Measurements from ENCODE around the gene DIPK1A.
A peak's percentile ranks its signal among the peaks of the same experiment; 100 is the strongest.

Gene DIPK1A

GRCh38 chr1:92931691-92932090, 29.6 kb downstream of the DIPK1A start:
- Histone ChIP-seq H3K36me3 (ENCODE audit: control insufficient read depth, insufficient read depth, low read length, severe bottlenecking) (no peaks in the 10 kb centered on the region), H3K9me3 (ENCODE audit: control insufficient read depth, low read length) (no peaks in the 10 kb centered on the region), H3K27me3 (replicated peaks; ENCODE audit: control insufficient read depth, insufficient read depth, low read length) (no peaks in the 10 kb centered on the region), H3K4me1 (ENCODE audit: control insufficient read depth, insufficient read depth, low read length) (peaks cover 30% of the 10 kb centered on the region), H3K9ac (ENCODE audit: low read length) (no peak overlapping the region), H3K4me3 (ENCODE audit: low read length) (no peak overlapping the region)
- no peak for DNase-seq (ENCODE audit: low read depth)

GRCh38 chr1:92929461-92929860, 31.8 kb downstream of the DIPK1A start:
- Histone ChIP-seq H3K4me3 (ENCODE audit: low read length) (no peak overlapping the region), H3K9me3 (ENCODE audit: control insufficient read depth, low read length) (no peaks in the 10 kb centered on the region), H3K4me1 (ENCODE audit: control insufficient read depth, insufficient read depth, low read length) (peaks cover 15% of the 10 kb centered on the region), H3K9ac (ENCODE audit: low read length) (no peak overlapping the region), H3K36me3 (ENCODE audit: control insufficient read depth, insufficient read depth, low read length, severe bottlenecking) (no peaks in the 10 kb centered on the region), H3K27me3 (replicated peaks; ENCODE audit: control insufficient read depth, insufficient read depth, low read length) (no peaks in the 10 kb centered on the region)
- no peak for DNase-seq (ENCODE audit: low read depth)

GRCh38 chr1:92927870-92928269, 33.4 kb downstream of the DIPK1A start:
- H3K9me3 ChIP-seq (ENCODE audit: control insufficient read depth, low read length): no peaks in the 10 kb centered on the region
- H3K4me1 ChIP-seq (ENCODE audit: control insufficient read depth, insufficient read depth, low read length): peaks cover 7% of the 10 kb centered on the region
- DNase-seq (ENCODE audit: low read depth): no peak
- H3K27me3 ChIP-seq (replicated peaks; ENCODE audit: control insufficient read depth, insufficient read depth, low read length): no peaks in the 10 kb centered on the region
- no peak overlapping the region for H3K4me3 ChIP-seq (ENCODE audit: low read length)
- H3K36me3 ChIP-seq (ENCODE audit: control insufficient read depth, insufficient read depth, low read length, severe bottlenecking): no peaks in the 10 kb centered on the region
- H3K9ac ChIP-seq (ENCODE audit: low read length): no peak overlapping the region

GRCh38 chr1:92926873-92927272, 34.4 kb downstream of the DIPK1A start:
- Histone ChIP-seq H3K27me3 (replicated peaks; ENCODE audit: control insufficient read depth, insufficient read depth, low read length) (no peaks in the 10 kb centered on the region), H3K9me3 (ENCODE audit: control insufficient read depth, low read length) (no peaks in the 10 kb centered on the region), H3K9ac (ENCODE audit: low read length) (no peak overlapping the region), H3K36me3 (ENCODE audit: control insufficient read depth, insufficient read depth, low read length, severe bottlenecking) (no peaks in the 10 kb centered on the region), H3K4me1 (ENCODE audit: control insufficient read depth, insufficient read depth, low read length) (peaks cover 17% of the 10 kb centered on the region), H3K4me3 (ENCODE audit: low read length) (no peak overlapping the region)
- no peak for DNase-seq (ENCODE audit: low read depth)

GRCh38 chr1:92924501-92924900, 36.8 kb downstream of the DIPK1A start:
- Histone ChIP-seq H3K27me3 (replicated peaks; ENCODE audit: control insufficient read depth, insufficient read depth, low read length) (no peaks in the 10 kb centered on the region), H3K36me3 (ENCODE audit: control insufficient read depth, insufficient read depth, low read length, severe bottlenecking) (no peaks in the 10 kb centered on the region), H3K9me3 (ENCODE audit: control insufficient read depth, low read length) (no peaks in the 10 kb centered on the region), H3K9ac (ENCODE audit: low read length) (no peak overlapping the region), H3K4me1 (ENCODE audit: control insufficient read depth, insufficient read depth, low read length) (peaks cover 31% of the 10 kb centered on the region), H3K4me3 (ENCODE audit: low read length) (no peak overlapping the region)
- no peak for DNase-seq (ENCODE audit: low read depth)

GRCh38 chr1:92923664-92924063, 37.6 kb downstream of the DIPK1A start:
- peak overlapping the region; percentile 73 for H3K9ac ChIP-seq (ENCODE audit: low read length)
- no peaks in the 10 kb centered on the region for H3K9me3 ChIP-seq (ENCODE audit: control insufficient read depth, low read length)
- peak overlapping the region; percentile 74 for H3K4me3 ChIP-seq (ENCODE audit: low read length)
- peak; percentile 50 for DNase-seq (ENCODE audit: low read depth)
- peaks cover 31% of the 10 kb centered on the region for H3K4me1 ChIP-seq (ENCODE audit: control insufficient read depth, insufficient read depth, low read length)
- H3K36me3 ChIP-seq (ENCODE audit: control insufficient read depth, insufficient read depth, low read length, severe bottlenecking): no peaks in the 10 kb centered on the region
- H3K27me3 ChIP-seq (replicated peaks; ENCODE audit: control insufficient read depth, insufficient read depth, low read length): no peaks in the 10 kb centered on the region

- Histone ChIP-seq H3K9me3 (ENCODE audit: control insufficient read depth, low read length) (no peaks in the 10 kb centered on the region), H3K36me3 (ENCODE audit: control insufficient read depth, insufficient read depth, low read length, severe bottlenecking) (no peaks in the 10 kb centered on the region), H3K4me1 (ENCODE audit: control insufficient read depth, insufficient read depth, low read length) (peaks cover 31% of the 10 kb centered on the region), H3K9ac (ENCODE audit: low read length) (peak overlapping the region; percentile 73), H3K4me3 (ENCODE audit: low read length) (peak overlapping the region; percentile 70), H3K27me3 (replicated peaks; ENCODE audit: control insufficient read depth, insufficient read depth, low read length) (no peaks in the 10 kb centered on the region)
- DNase-seq (ENCODE audit: low read depth): peak; percentile 64
Measured at GRCh38 chr1:92922356-92923035, 38.8 kb downstream of the DIPK1A start.

GRCh38 chr1:92921031-92922023, 39.9 kb downstream of the DIPK1A start:
- Histone ChIP-seq H3K36me3 (ENCODE audit: control insufficient read depth, insufficient read depth, low read length, severe bottlenecking) (no peaks in the 10 kb centered on the region), H3K4me1 (ENCODE audit: control insufficient read depth, insufficient read depth, low read length) (peaks cover 37% of the 10 kb centered on the region), H3K9ac (ENCODE audit: low read length) (peak overlapping the region; percentile 17), H3K4me3 (ENCODE audit: low read length) (peak overlapping the region; percentile 70), H3K27me3 (replicated peaks; ENCODE audit: control insufficient read depth, insufficient read depth, low read length) (no peaks in the 10 kb centered on the region), H3K9me3 (ENCODE audit: control insufficient read depth, low read length) (no peaks in the 10 kb centered on the region)
- DNase-seq (ENCODE audit: low read depth): no peak

GRCh38 chr1:92916899-92917298, 44.4 kb downstream of the DIPK1A start:
- H3K9ac ChIP-seq (ENCODE audit: low read length): no peak overlapping the region
- H3K4me3 ChIP-seq (ENCODE audit: low read length): no peak overlapping the region
- H3K4me1 ChIP-seq (ENCODE audit: control insufficient read depth, insufficient read depth, low read length): peaks cover 19% of the 10 kb centered on the region
- H3K9me3 ChIP-seq (ENCODE audit: control insufficient read depth, low read length): no peaks in the 10 kb centered on the region
- DNase-seq (ENCODE audit: low read depth): peak; percentile 83
- no peaks in the 10 kb centered on the region for H3K36me3 ChIP-seq (ENCODE audit: control insufficient read depth, insufficient read depth, low read length, severe bottlenecking)
- H3K27me3 ChIP-seq (replicated peaks; ENCODE audit: control insufficient read depth, insufficient read depth, low read length): no peaks in the 10 kb centered on the region

- no peaks in the 10 kb centered on the region for H3K36me3 ChIP-seq (ENCODE audit: control insufficient read depth, insufficient read depth, low read length, severe bottlenecking)
- no peak for DNase-seq (ENCODE audit: low read depth)
- peaks cover 7% of the 10 kb centered on the region for H3K4me1 ChIP-seq (ENCODE audit: control insufficient read depth, insufficient read depth, low read length)
- H3K9me3 ChIP-seq (ENCODE audit: control insufficient read depth, low read length): no peaks in the 10 kb centered on the region
- no peaks in the 10 kb centered on the region for H3K27me3 ChIP-seq (replicated peaks; ENCODE audit: control insufficient read depth, insufficient read depth, low read length)
- no peak overlapping the region for H3K9ac ChIP-seq (ENCODE audit: low read length)
- H3K4me3 ChIP-seq (ENCODE audit: low read length): no peak overlapping the region
Measured at GRCh38 chr1:92915547-92915946, 45.7 kb downstream of the DIPK1A start.

- Histone ChIP-seq H3K9me3 (ENCODE audit: control insufficient read depth, low read length) (no peaks in the 10 kb centered on the region), H3K4me3 (ENCODE audit: low read length) (no peak overlapping the region), H3K27me3 (replicated peaks; ENCODE audit: control insufficient read depth, insufficient read depth, low read length) (no peaks in the 10 kb centered on the region), H3K4me1 (ENCODE audit: control insufficient read depth, insufficient read depth, low read length) (peaks cover 19% of the 10 kb centered on the region), H3K36me3 (ENCODE audit: control insufficient read depth, insufficient read depth, low read length, severe bottlenecking) (no peaks in the 10 kb centered on the region), H3K9ac (ENCODE audit: low read length) (no peak overlapping the region)
- DNase-seq (ENCODE audit: low read depth): no peak
Measured at GRCh38 chr1:92913093-92913819, 48.0 kb downstream of the DIPK1A start.
